Erythroblast (primary cell): ENCODE data around the gene KLC1.

Experiments
- GATA1 ChIP-seq: IDR thresholded peaks from 2 replicates; pipeline ENCODE4 v1.6.1; 2011; ENCODE audit warnings: low read depth, mild to moderate bottlenecking, control low read depth, low read length, moderate library complexity
- POLR2A ChIP-seq: IDR thresholded peaks from 2 replicates; pipeline ENCODE4 v1.6.1; 2011; ENCODE audit warnings: mild to moderate bottlenecking, low read length

DNA sequence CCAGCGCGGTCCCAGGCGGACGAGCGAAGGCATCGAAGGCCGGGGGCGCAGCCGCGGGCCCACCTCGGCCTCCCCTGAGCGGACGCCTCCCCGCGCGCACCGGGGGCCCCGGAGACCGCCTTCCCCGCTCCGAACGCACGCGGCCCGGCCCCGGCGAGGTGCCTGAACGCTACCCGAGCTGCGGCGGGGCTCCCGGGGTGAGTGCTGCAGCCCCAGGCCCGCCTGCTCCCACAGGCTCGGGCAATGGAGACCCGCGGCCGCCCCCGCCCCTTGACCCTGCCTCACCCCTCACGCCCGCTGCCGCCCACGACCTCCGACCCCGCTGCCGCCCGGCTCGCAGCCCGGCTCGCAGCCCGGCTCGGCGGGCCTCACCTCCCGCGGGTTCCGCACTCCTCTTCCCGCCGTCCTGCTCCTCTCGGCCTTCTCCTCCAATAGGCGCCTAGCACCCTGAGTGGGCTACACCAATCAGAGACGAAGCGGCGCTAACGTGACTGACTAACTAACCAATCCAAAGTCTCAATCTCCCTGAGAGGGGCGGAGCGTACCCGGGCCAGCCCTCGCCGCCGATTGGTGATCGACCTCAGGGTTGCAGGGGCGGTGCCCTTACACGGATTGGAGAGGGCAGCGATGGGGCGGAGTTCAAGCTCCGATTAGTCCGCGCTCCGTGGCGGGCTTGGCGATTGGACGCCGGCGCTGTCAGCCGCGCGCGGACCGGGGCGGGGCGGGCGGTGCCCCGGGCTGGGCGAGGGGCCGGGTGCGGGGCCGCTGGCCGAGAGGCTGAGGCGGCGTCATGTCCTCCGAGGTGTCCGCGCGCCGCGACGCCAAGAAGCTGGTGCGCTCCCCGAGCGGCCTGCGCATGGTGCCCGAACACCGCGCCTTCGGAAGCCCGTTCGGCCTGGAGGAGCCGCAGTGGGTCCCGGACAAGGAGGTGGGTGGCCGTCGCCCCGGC lies 86.3 kb downstream of the KLC1 start, which contains the start of the genes XRCC3 and ZFYVE21:
- TF ChIP-seq POLR2A (peak; percentile 91), GATA1 (no peak)
